DMS79 treated with DMSO at 0.1 percent for 48 hours (cell line): ENCODE data around the gene KCTD11.

ENCODE experiments used
- DNase-seq: peaks from one replicate; lab custom pipeline; 2025; lab: John Stamatoyannopoulos, UW

KCTD11 gene

DNA sequence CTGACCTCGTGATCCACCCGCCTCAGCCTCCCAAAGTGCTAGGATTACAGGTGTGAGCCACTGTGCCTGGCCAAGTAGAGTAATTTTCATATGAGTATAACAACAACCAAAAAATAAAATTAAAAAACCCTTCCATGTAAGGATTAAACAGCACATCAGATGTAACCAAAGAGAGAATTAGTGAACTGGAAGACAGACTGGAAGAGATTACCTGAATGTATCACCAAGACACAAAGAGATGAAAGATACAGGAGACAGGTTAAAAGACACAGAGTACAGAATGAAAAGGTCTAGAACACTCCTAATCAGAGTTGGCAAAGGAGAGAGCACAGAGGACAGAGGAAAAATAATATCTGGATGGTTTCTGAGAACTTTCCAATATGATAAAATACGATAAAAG lies 27.2 kb downstream of the KCTD11 start:
- no peak for DNase-seq

DNA sequence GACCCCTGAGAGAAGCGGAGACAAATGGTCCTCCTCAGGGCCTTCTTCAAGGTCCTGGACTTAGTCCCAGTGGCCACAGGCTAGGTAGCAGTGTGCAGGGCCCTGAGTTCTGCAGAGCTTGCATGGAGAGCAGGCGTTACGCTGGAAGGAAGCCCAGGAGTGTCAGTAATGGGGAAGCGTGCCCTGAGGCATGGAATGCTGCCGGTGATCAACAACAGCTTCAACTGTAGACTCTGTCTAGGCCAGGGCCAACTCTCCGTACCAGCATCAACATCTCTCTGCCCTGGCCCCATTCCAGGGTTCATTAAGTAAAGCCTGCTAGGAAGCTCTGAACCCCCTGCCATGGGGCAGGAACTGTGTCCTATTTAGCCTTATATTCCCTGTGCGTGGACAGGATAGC lies 28.4 kb downstream of the KCTD11 start:
- DNase-seq, result peak; percentile 39

DNA sequence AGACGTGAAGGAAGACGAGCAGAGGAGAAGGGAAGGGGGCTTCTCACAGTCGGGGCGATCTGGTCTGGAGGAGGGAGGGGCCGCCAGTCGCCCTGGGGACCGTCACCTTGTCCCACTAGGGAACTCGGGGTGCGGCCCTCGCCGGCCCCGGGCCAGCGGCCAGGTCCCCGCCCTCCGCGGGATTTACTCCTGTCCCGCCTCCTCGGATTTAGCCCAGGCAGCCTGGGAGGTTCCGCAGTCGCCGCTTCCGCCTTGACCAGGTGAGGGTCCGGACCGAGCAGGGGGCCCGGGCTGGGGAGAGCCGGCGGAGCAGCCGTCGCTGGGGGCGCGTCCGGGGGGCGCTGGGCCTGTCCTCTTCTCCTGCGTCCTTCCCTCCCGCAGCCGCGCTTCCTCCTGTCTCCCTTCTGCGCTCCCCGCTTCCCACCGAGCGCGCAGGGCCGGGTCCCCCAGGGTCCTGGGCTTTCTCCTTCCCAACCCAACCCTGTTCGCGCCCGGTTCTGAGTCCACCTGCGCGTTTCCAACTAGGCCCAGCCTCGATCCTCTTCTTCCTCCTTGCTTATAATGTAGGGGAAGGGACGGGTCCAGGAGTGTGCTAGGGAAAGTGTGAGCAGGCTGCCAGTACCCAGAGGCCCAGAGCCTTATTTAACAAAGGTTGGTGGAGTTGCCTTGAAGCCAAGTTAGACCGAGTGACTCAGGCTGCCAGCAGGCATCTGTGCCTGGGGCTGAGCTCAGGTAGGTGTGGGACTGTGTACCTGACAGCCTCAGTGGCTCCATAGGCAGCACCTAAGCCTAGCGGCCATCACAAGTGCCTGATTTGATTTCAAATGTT lies 29.1 kb downstream of the KCTD11 start, which contains the start of gene TNK1:
Gene TNK1 (plus strand): TSS at position 235 of the 829 bp plus-strand sequence. CDS start 1,838 bp downstream, outside the sequence.
- DNase-seq, result peak; percentile 44

DNA sequence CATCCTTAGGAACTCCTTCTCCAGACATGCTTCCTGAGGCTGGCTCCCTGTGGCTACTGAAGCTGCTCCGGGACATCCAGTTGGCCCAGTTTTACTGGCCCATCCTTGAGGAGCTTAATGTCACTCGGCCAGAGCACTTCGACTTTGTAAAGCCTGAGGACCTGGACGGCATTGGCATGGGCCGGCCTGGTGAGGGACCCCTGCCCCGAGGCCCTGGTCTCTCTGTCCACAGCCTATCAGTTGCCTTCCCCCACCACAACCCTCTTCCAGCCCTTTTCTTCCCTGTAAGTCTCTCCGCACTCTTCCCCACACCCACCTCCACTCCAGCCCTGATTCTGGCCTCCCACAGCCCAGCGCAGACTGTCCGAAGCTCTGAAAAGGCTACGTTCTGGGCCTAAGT lies 30.9 kb downstream of the KCTD11 start:
- DNase-seq, result no peak

DNA sequence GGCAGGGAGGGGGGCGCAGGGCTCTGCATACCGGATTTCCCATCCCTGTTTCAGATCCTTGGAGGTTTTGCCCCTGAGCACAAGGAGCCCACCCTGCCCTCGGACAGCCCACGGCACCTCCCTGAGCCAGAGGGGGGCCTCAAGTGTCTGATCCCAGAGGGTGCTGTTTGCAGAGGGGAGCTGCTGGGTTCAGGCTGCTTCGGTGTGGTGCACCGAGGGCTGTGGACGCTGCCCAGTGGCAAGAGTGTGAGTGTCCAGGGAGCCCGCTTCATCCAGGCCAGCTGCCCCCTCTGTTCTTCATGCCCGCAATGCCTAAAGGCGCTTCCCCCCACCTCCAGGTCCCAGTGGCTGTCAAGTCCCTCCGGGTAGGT lies 31.4 kb downstream of the KCTD11 start:
- no peak for DNase-seq

DNA sequence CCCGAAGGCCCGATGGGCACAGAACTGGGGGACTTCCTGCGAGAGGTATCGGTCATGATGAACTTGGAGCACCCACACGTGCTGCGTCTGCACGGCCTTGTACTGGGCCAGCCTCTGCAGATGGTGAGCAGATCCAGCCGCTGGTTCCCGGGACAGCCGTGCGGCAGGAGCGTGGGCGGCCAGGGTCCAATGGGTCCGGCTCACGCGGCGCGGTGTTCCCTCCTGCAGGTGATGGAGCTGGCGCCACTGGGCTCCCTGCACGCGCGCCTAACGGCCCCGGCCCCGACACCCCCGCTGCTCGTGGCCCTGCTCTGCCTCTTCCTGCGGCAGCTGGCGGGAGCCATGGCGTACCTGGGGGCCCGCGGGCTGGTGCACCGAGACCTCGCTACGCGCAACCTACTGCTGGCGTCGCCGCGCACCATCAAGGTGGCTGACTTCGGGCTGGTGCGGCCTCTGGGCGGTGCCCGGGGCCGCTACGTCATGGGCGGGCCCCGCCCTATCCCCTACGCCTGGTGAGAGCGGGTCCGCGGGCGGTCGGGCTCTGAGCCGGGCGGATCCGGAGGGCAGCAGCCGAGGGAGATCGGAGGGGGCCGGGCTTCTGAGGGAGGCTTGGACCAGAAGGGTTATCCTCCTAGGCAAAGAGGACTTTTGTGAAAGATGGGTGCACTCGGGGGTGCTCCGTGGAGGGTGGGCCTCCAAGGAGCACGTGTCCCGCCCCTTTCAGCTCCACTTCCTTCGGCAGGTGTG lies 32.0 kb downstream of the KCTD11 start:
- DNase-seq, result peak; percentile 69

DNA sequence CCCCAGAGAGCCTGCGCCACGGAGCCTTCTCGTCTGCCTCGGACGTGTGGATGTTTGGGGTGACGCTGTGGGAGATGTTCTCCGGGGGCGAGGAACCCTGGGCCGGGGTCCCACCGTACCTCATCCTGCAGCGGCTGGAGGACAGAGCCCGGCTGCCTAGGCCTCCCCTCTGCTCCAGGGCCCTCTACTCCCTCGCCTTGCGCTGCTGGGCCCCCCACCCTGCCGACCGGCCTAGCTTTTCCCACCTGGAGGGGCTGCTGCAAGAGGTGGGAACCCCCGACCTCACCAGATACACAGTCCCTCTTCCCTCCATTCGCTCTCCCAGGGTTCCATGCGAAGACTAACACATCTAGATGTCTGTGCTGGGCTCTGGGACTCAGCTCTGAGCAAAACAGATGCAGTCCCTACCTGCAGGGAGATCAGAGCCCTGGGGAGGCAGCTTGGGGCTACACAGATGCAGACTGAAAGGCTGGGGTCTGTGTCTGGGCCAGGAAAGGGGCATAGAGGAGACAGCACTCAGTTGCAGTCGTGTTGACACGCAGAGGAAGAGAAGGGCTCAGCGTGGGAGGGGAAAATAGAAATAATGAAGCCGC lies 32.6 kb downstream of the KCTD11 start:
- no peak for DNase-seq

DNA sequence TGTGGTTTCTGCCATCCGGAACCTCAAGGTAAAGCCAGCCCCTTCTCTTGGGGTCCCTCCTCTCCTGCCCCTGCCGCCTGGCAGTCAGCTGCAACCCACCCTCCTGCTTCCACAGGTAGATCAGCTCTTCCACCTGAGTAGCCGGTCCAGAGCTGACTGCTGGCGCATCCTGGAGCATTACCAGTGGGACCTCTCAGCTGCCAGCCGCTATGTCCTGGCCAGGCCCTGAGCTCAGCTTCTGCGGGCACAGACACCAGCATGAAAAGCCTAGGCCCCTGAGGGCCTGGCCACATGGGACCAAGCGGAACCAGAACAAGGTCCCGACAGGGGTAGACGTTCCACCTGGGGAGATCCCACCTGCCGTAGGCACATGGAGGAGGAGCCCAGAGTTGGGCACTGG lies 36.9 kb downstream of the KCTD11 start:
- no peak for DNase-seq

DNA sequence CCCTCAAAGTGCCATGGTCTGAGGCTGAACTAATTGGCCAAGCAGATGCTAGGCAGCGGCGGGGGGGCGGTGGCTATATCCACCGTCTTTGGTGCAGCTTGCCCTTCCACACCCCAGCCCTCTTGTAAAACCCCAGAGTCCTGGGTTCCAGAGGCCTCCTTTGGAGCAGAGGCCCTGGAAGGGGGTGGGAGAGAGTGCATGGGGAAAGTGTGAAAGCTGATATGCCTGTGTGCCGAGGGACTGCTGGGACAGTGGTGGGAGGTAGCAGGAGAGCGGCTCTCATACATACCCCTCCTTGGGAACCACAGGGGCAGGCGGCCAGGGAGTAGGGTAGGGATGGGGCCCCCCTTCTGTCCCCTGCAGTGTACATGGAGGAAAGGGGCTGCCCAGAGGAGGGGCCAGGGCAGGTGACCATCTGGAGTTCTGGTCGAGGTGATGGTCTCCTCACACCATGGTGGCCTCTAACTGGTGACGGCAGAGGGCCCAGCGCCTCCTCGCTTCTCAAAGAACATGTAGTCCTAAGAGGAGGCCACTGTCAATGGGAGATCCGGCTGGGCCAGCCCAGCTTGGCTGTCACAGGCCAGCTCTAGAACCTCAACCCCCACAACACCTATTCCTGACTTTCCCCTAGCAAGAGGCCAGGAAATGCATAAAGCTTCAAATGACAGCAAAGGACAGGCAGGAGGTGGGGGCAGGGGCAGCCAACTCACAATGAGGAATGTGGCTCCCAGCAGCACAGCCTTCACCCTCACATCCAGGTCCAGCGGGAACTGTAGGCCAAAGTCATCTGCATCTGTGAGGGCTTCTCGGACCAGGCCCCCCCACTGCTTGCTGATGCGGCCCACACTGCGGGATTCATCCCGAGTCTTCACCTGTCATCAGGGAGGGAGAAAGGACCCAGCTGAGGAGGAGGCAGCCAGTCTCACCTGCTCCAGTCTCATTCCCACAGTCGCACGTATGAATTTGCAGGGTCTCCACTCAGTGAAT lies 38.3 kb downstream of the KCTD11 start:
- DNase-seq, result no peak

DNA sequence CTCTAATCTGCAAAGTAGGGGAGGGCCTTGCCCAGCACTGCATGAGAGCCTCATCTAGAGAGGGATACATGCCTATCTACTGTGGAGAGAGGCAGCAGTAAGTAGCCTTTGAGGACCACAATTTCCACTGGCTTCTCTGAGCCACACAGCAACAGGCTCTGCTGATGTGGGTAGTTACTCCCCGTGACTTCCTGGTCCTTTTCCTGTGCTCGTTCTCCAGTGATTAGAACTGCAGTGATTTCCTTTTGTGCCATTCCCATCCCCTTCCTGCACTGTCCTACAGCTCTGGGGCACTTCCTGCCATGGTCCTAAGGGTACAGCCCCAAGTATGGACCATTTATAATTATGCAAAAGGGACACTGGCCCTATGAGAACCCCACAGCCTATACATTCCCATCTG lies 39.3 kb downstream of the KCTD11 start:
- DNase-seq, result no peak

DNA sequence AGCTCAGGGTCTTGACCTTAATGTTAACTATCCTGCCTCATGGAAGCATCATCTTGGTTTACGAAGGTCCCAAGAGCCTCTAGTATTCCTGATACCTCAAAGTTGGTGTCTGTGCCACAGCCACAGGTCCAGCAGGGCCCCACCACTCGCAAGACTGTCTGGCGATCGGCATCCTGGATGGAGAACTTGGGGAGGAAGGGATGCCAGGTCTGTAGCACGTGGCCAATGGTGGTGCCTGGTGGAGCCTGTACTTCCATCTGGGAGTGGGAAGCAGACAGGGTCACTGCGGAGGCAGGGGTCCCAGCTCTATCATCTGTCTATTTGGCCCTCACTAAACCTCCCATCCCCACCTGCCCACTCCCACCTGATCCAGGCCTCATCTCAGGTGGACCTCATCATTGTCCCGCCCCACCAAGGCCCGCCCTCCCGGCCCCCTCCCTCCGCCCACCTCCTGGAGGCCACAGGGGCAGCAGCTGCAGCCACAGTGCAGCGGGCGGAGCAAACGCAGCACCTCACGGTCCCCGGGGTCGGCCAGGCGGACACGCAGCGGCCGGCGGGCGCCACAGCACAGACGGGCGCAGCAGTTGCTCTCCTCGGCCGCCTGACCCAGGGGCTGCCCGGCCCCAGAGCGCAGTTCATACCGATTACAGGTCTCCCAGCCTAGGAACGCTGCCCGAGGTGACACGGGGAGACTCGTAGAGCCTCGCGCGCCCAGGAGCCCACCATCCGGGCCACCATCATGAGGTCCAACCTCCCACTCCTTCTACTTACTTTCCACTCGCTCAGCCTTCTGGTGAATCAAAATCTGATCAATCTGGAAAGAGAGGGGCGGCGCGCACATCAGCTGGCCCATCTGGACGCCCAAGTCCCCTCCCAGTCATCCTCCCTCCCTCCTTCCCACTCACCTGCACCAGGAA lies 41.0 kb downstream of the KCTD11 start:
- no peak for DNase-seq

DNA sequence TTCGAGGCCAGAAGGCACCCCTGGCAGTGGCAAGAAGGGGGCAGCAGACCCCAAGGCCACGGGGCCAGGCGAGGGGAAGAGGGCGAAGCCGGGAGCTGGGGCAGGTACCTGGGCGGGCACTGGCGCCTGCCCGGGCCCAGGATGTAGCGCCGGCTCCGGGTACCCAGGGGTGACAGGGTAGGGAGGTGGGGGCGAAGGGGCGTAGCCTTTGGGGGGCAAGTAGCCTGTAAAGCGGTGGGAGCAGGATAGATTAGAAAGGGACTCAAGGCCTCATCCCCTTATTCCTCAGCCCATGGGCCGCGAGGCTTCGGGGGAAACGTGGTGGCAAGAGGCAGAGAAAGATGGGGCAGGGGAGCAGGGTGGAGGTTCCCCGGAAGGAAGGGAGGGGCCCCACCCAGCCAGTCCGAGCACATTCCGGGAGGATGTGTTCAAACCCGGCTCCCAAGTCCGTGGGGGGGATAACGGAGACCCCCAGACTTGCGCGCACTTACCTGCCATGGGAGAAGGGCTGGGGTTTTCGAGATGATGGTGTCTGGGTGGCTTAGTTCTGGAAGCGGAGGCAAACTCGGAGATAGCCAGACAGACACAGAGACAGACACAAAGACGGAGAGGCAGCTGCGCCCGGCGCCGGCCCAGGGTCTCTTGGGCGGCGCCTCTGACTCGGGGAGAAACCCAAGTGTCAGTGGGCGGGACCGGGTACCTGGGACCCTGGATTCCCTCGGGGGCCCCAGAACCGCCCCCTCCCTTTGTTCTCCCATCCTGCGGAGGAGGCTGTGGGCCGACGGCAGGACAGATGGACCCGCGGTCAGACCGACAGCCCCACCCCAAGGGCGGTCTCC lies 41.9 kb downstream of the KCTD11 start:
- DNase-seq, result peak; percentile 81

DNA sequence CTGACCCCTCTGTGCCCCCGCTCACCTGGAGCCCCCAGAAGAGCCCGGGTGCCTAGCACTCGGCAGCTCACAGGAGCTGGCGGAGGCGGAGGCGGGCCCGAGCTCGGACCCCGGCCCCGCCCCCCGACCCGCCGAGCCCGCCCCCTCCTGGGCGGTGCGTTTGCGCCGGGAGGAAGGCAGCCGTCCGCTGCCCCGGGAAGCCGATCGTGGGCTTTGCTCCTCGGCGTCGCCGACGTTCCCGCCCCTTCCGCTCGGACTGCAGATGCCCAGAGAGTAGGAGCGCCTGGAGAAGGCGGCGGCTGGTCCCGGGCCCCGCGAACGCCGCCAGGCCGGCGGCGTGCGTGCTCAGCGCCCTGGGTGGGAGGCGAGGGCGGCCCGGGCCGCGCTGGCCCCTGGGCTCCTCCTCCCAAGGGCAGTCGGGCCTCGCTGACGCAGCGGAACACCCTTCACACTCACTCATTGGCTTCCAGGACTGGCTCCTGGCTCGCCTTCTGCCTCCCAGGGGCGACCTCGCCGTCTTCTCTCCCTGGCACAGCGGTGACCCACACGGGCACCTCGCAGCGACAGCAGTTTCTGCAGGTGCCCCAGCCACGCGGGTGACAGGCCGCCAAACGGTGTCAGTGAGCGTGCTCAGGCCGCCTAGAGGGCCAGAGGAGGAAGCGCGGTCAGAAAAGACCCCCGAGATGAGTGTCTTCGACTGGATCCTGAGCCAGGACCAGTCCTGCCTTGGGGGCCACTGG lies 42.7 kb downstream of the KCTD11 start, which contains the start of gene PLSCR3:
Gene PLSCR3 (minus strand): TSS at position 74 of the 740 bp plus-strand sequence. CDS start 415 bp downstream, outside the sequence.
- DNase-seq, result peak; percentile 81

DNA sequence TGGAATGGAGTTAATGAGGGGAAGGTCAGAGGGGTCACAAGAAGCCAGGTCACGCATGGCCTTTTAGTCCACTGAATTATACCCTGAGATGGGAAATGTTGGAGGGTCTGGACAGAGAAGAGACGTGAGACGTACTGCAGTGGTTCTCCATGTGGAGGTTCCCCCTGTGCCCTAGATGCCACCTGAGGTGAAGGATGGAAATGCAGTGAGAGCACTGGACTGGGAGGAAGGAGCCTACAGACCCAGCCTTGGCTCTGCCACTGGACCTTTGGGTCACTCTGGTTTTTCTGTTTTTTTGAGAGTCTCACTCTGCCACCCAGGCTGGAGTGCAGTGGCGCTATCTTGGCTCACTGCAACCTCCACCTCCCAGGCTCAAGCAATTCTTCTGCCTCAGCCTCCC lies 44.2 kb downstream of the KCTD11 start:
- no peak for DNase-seq

DNA sequence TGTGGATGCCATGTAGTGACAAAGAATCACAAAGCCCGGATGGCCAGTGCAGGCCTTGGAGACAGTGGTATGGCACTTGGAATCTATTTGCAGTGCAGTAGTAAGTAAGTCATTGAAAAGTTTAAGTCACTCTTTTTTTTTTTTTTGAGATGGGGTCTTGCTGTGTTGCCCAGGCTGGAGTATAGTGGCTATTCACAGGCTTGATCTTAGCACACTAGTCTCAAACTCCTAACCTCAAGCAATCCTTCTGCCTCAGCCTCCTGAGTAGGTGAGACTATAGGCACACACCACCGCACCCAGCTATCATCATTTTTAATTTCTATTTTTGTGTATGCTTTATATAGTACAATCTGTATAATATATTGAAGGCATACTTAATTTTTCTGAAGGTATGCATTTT lies 46.6 kb downstream of the KCTD11 start:
- no peak for DNase-seq

DNA sequence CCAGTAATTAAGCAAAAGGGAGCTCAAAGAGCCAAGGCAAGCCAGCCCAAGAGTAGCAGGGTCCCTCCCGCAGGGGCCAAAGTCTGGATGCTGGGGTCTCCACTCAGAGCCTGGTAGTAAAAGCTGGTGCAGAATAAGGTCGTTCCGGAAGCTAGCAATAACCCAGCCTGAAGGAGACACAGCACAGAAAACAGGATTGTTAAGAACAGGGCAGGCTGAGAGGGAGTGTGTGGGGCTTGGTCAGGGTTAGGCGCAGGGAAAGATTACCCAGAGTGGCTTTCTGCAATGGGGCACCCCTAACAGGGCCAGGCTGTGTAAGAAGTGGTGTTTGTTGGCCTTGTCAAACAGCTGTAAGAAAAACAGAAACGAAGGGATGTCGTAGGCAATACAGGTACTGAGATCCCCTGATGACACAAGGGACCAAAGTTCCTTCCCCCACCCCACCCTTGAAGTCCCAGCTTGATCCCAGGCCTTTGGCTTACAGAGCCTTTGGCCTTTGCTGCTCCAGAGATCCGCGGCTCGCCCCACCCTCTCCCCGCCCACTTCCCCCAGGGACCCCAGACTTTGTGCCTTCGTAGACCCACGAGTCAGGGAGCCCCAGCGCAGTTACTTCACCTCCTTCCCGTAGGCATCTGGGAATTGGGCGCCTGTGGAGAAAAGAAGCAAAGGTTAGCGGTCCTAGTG lies 51.2 kb downstream of the KCTD11 start:
- DNase-seq, result peak; percentile 61

DNA sequence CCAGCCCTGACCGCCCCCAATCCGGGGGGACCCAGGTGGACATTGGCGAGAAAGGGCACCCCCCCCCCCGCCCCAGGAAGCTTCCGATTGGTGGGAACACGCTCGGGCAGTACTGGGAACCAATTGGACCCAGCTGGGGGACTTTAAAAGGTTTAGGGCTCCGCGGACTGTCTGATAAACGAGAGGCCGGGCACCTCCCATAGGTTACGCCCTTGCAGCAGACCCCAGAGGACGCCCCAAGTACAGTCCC lies 51.7 kb downstream of the KCTD11 start:
- DNase-seq, result peak; percentile 61

DNA sequence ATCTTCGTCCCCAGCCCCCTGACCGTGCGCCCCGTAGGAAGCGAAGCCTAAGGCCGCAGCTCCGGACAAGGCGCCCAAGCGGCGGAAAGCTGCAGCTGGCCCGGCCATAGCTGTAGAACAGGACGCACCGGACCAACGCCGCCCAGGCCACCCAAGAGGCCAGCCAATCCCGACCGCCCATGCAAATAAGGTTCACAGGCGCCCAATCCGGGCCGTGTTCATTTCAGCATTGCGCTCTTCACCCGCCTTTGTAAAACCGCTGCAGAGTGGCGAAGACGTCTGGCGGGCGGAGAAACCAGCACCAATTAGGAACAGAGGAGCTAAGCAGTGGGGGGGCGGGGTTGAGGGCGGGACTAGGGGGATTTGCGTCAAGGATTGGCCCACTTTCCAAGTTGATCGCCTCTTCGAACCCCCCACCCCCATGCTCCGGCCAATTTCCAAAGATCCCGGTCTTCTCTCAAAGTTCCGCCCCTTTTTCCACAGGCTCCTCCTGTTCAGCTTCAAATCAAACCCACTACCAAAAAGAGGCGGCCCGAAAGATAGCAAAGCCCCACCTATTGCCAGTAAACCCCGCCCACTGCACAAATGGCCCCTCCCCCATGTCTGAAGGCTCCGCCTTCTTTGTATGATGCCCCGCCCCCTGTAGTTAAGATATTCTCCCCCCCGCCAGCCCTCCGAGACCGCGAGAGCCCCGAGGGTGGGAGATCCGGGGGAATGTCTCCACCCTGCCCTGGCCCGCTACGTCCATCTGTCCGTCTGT lies 52.2 kb downstream of the KCTD11 start, which contains the start of gene TMEM256:
Gene TMEM256 (minus strand): TSS at position 121 of the 760 bp plus-strand sequence. CDS start 13 bp downstream, at position 108.
- peak; percentile 96 for DNase-seq
